H9 (cell line): Measurements from ENCODE around the gene TAOK3. TPM values are rescaled to one million over a fixed set of nuclear protein-coding genes. Genes with fewer than 3 reads are reported as not detected.

Experiments used
- DNase-seq: peaks from one replicate; pipeline ENCODE4 v3.0.0-alpha.2; 2017
- H2AFZ ChIP-seq: one replicate; pipeline ENCODE4 v1.6.1; 2013; ENCODE audit warnings: mild to moderate bottlenecking, low read length, control low read depth, moderate library complexity
- H2AK5ac ChIP-seq: 2 replicates; pipeline ENCODE4 v1.6.1; 2013; ENCODE audit warnings: low read length, control low read depth, mixed read lengths; ENCODE audit not compliant: insufficient read length
- H2BK120ac ChIP-seq: one replicate; pipeline ENCODE4 v1.6.1; 2013; ENCODE audit warnings: low read depth, mild to moderate bottlenecking, low read length, control low read depth, inconsistent platforms; ENCODE audit not compliant: poor library complexity, severe bottlenecking
- H2BK12ac ChIP-seq: 2 replicates; pipeline ENCODE4 v1.6.1; 2013; ENCODE audit warnings: low read length, control low read depth, mixed read lengths, low read depth; ENCODE audit not compliant: insufficient read length
- H2BK15ac ChIP-seq: 2 replicates; pipeline ENCODE4 v1.6.1; 2013; ENCODE audit warnings: low read depth, low read length, control low read depth
- H2BK20ac ChIP-seq: one replicate; pipeline ENCODE4 v1.6.1; 2013; ENCODE audit warnings: low read depth, mild to moderate bottlenecking, low read length, control low read depth, inconsistent platforms; ENCODE audit not compliant: poor library complexity, severe bottlenecking
- H2BK5ac ChIP-seq: 2 replicates; pipeline ENCODE4 v1.6.1; 2013; ENCODE audit warnings: low read length, control low read depth, mixed read lengths; ENCODE audit not compliant: insufficient read length
- H3K14ac ChIP-seq: 2 replicates; pipeline ENCODE4 v1.6.1; 2013; ENCODE audit warnings: low read length, control low read depth; ENCODE audit not compliant: insufficient read depth
- H3K18ac ChIP-seq: 2 replicates; pipeline ENCODE4 v1.6.1; 2013; ENCODE audit warnings: low read depth, mild to moderate bottlenecking, mixed read lengths, low read length, control low read depth; ENCODE audit not compliant: insufficient read length
- H3K23ac ChIP-seq: 2 replicates; pipeline ENCODE4 v1.6.1; 2013; ENCODE audit warnings: low read length, control low read depth, mixed read lengths, low read depth; ENCODE audit not compliant: insufficient read length
- H3K23me2 ChIP-seq: 2 replicates; pipeline ENCODE4 v1.6.1; 2013; ENCODE audit warnings: low read depth, mild to moderate bottlenecking, mixed read lengths, low read length, control low read depth; ENCODE audit not compliant: insufficient read length, poor library complexity, severe bottlenecking
- H3K27ac ChIP-seq: 2 replicates; pipeline ENCODE4 v1.5.1; 2013; ENCODE audit warnings: low read length, control low read depth, mixed read lengths, low read depth; ENCODE audit not compliant: insufficient read length
- H3K27me3 ChIP-seq: 2 replicates; pipeline ENCODE4 v1.6.1; 2013; ENCODE audit warnings: low read length, control low read depth, inconsistent platforms; ENCODE audit not compliant: insufficient read depth
- H3K4ac ChIP-seq: 2 replicates; pipeline ENCODE4 v1.6.1; 2013; ENCODE audit warnings: low read depth, mild to moderate bottlenecking, control low read depth, inconsistent platforms, low read length, moderate library complexity
- H3K4me1 ChIP-seq: 2 replicates; pipeline ENCODE4 v1.6.1; 2013; ENCODE audit warnings: low read length, control low read depth, inconsistent platforms; ENCODE audit not compliant: insufficient read depth
- H3K4me2 ChIP-seq: 2 replicates; pipeline ENCODE4 v1.6.1; 2013; ENCODE audit warnings: low read length, control low read depth, mixed read lengths; ENCODE audit not compliant: insufficient read length, insufficient read depth
- H3K56ac ChIP-seq: 2 replicates; pipeline ENCODE4 v1.6.1; 2013; ENCODE audit warnings: low read depth, mild to moderate bottlenecking, mixed read lengths, low read length, control low read depth; ENCODE audit not compliant: insufficient read length
- H3K79me1 ChIP-seq: 2 replicates; pipeline ENCODE4 v1.6.1; 2013; ENCODE audit warnings: low read depth, mild to moderate bottlenecking, moderate library complexity, low read length, control low read depth, inconsistent platforms; ENCODE audit not compliant: insufficient read depth, poor library complexity, severe bottlenecking
- H3K79me2 ChIP-seq: 2 replicates; pipeline ENCODE4 v1.6.1; 2013; ENCODE audit warnings: low read length, control low read depth, inconsistent platforms; ENCODE audit not compliant: insufficient read depth
- H3K9ac ChIP-seq: 2 replicates; pipeline ENCODE4 v1.6.1; 2013; ENCODE audit warnings: low read length, control low read depth, mixed read lengths; ENCODE audit not compliant: insufficient read length; ENCODE audit errors: extremely low read depth
- H3K9me3 ChIP-seq: one replicate; pipeline ENCODE4 v1.6.1; 2013; ENCODE audit warnings: low read depth, low read length, inconsistent platforms; ENCODE audit not compliant: control insufficient read depth
- H3T11ph ChIP-seq: one replicate; pipeline ENCODE4 v1.6.1; 2013; ENCODE audit warnings: mild to moderate bottlenecking, low read length, control low read depth, inconsistent platforms
- H4K20me1 ChIP-seq: one replicate; pipeline ENCODE4 v1.6.1; 2013; ENCODE audit not compliant: control insufficient read depth, insufficient read length, insufficient read depth
- H4K5ac ChIP-seq: 2 replicates; pipeline ENCODE4 v1.6.1; 2013; ENCODE audit warnings: low read depth, mild to moderate bottlenecking, mixed read lengths, low read length, control low read depth; ENCODE audit not compliant: insufficient read length
- H4K8ac ChIP-seq: replicated peaks from 2 replicates; pipeline ENCODE4 v1.6.1; 2013; ENCODE audit warnings: low read length, control low read depth, mixed read lengths, low read depth; ENCODE audit not compliant: insufficient read length
- H4K91ac ChIP-seq: 2 replicates; pipeline ENCODE4 v1.6.1; 2013; ENCODE audit warnings: low read depth, mild to moderate bottlenecking, moderate library complexity, mixed read lengths, low read length, control low read depth; ENCODE audit not compliant: insufficient read length
- H3K27ac Mint-ChIP-seq, 3 experiments: 2 replicates in 2 of 3; 3 replicates in 1 of 3; pipeline ENCODE4 v1.8.0; 2020 to 2021; ENCODE audit warnings: mixed read lengths in 3 of 3, mild to moderate bottlenecking in 1 of 3, moderate library complexity in 1 of 3
- H3K27me3 Mint-ChIP-seq: 2 replicates; pipeline ENCODE4 v1.8.0; 2021; ENCODE audit warnings: low read depth, mild to moderate bottlenecking, moderate library complexity, mixed read lengths
- H3K36me3 Mint-ChIP-seq, 3 experiments: 2 replicates in 2 of 3; 3 replicates in 1 of 3; pipeline ENCODE4 v1.8.0; 2020 to 2021; ENCODE audit warnings: low read depth in 3 of 3, mixed read lengths in 3 of 3; ENCODE audit not compliant: insufficient read depth in 1 of 3
- H3K4me1 Mint-ChIP-seq, 2 experiments: 2 replicates each; pipeline ENCODE4 v1.8.0; 2020; ENCODE audit warnings: mixed read lengths in 2 of 2
- H3K4me3 Mint-ChIP-seq, 2 experiments: 2 replicates in 1 of 2; 3 replicates in 1 of 2; pipeline ENCODE4 v1.8.0; 2020 to 2021; ENCODE audit warnings: mild to moderate bottlenecking in 2 of 2, mixed read lengths in 2 of 2, moderate library complexity in 1 of 2
- H3K9me3 Mint-ChIP-seq, 2 experiments: 2 replicates in 1 of 2; 3 replicates in 1 of 2; pipeline ENCODE4 v1.8.0; 2020; ENCODE audit warnings: mild to moderate bottlenecking in 2 of 2, mixed read lengths in 2 of 2, moderate library complexity in 1 of 2
- CTCF ChIP-seq: fragments of 200-600 bp; sonication (generic); conservative IDR thresholded peaks from 3 replicates; pipeline ENCODE4 v1.8.0; 2021; ENCODE audit warnings: antibody characterized with exemption, mild to moderate bottlenecking
- WGBS: extraction: QIAGEN DNeasy Blood & Tissue Kit; methylation state at CpG from one replicate; pipeline ENCODE4 v1.1.7; 2013; ENCODE audit warnings: missing lambda C conversion rate, low lambda C conversion rate, mixed read lengths; ENCODE audit not compliant: insufficient read length; ENCODE audit errors: extremely low coverage; 5-methylcytosine and 5-hydroxymethylcytosine counted together
- total RNA-seq: library from RNA; stranded (reverse); gene quantifications from 2 replicates; pipeline ENCODE4 v1.2.1, GENCODE V29; 2021

Gene TAOK3
- total RNA-seq, 1 experiment from 2014 or later = 5.2 TPM

- H3K4ac ChIP-seq = no peak overlapping the region
- no peak overlapping the region for H3K27ac ChIP-seq
- H2BK15ac ChIP-seq = no peak overlapping the region
- H4K8ac ChIP-seq = no peak overlapping the region
- no peak for DNase-seq
- no peak overlapping the region for H3K18ac ChIP-seq
- H3K9me3 Mint-ChIP-seq = no peaks in the 10 kb centered on the region
- H2BK20ac ChIP-seq = no peak overlapping the region
- H2AFZ ChIP-seq = no peak overlapping the region
- H3K9ac ChIP-seq = no peak overlapping the region
- H3K9me3 ChIP-seq = no peaks in the 10 kb centered on the region
- H3K79me2 ChIP-seq = no peaks in the 10 kb centered on the region
- H3K56ac ChIP-seq = no peak overlapping the region
- H2BK5ac ChIP-seq = no peak overlapping the region
- H3K79me1 ChIP-seq = no peaks in the 10 kb centered on the region
- no peaks in the 10 kb centered on the region for H3K4me1 ChIP-seq
- no peak overlapping the region for H3K23ac ChIP-seq
- H2AK5ac ChIP-seq = no peak overlapping the region
- H3K4me1 Mint-ChIP-seq = no peaks in the 10 kb centered on the region
- no peak for TF ChIP-seq CTCF
- no peak overlapping the region for H3K4me2 ChIP-seq
- no peaks in the 10 kb centered on the region for H3K23me2 ChIP-seq
- no peak overlapping the region for H3K27ac Mint-ChIP-seq
- H3K36me3 Mint-ChIP-seq = no peaks in the 10 kb centered on the region
- no peak overlapping the region for H3T11ph ChIP-seq
- H3K14ac ChIP-seq = no peak overlapping the region
- no CpG with 5 or more reads among the region's 1 CpG for WGBS
- H4K20me1 ChIP-seq = no peaks in the 10 kb centered on the region
- no peak overlapping the region for H2BK120ac ChIP-seq
- H3K27me3 ChIP-seq = no peaks in the 10 kb centered on the region
- H4K91ac ChIP-seq = no peak overlapping the region
- H2BK12ac ChIP-seq = no peak overlapping the region
- no peaks in the 10 kb centered on the region for H3K27me3 Mint-ChIP-seq
- no peak overlapping the region for H3K4me3 Mint-ChIP-seq
- no peak overlapping the region for H4K5ac ChIP-seq
Observed at GRCh38 chr12:118318744-118319143, 54.0 kb downstream of the TAOK3 start.
